Activated naive CD4-positive, alpha-beta T cell treated with Interleukin-2 at 50 U/mL for 16 hours (primary cell): Measurements from ENCODE around the gene EREG.

ENCODE experiments used
- DNase-seq: peaks from one replicate; pipeline ENCODE4 v3.0.0-alpha.2; 2020

The EREG gene

DNA sequence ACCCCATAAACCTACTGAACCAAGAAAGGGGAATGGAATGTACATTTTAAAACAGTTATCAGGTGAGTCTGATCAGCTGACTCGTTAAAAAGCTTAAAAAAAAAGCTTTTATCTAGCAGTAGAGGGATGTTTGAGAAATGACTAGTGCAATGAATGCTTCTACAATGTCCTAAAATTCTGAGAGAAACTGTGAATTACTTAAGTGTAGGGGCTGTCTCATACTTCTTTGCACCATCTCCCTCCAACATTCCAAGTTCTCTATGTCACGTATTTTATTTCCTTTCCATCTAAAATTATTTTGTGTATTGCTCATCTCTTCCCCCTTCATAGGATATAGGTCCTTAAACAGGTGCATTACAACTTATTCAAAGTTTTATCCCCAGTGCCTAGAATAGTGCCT lies 68.1 kb downstream of the EREG start:
- no peak for DNase-seq

GRCh38 chr4:74433541-74434172 lies 68.7 kb downstream of the EREG start:
- no peak for DNase-seq

DNA sequence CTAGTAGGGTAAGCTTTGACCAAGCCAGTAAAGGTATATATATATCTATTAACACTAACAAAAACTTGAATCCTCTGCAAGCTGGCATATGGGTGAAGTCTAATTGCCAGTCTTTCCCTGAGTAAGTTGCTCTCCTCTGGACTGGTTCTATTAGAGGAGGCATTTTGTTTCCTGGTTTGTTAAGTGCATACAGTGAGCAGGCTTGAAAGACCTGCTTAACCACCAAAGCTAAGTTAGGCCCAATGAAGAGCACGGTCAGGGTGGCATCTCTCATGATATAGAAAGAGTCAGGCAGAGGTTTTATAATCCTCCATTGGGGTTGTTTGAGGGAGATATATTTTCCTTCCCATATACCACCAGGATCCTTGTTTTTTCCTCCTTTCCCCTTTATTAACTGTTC lies 70.4 kb downstream of the EREG start:
- no peak for DNase-seq

DNA sequence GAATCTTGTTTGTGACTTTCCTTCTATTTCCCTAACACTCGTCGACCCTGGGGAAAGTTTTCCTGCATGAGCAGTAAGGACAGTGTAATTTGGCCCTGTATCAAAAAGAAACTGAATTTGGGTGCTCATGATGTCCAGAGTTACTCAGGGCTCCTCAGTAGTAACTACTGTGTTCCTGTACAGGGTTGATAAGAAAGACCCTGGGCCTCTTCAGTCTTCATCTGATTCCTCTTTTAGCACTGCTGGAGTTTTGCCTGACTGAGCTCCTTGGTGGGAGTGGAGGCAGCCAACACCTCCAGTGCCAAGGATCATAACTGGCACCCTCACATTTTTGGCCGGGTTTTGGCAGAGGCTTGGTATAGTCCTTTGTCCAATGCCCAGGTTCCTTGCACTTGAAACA lies 72.9 kb downstream of the EREG start:
- no peak for DNase-seq
